GM18873 (cell line): ENCODE measurements around the gene ARHGAP22.

Source experiments
- ATAC-seq: cut with Tn5 transposase; IDR thresholded peaks from one replicate; pipeline ENCODE4 v1.9.1; 2021; ENCODE audit warnings: mild to moderate bottlenecking, moderate library complexity, moderate number of reproducible peaks; ENCODE audit not compliant: unreplicated experiment, low FRiP score

The ARHGAP22 gene

GRCh38 chr10:48487244-48487643 lies 117.6 kb downstream of the ARHGAP22 start:
- no peak for ATAC-seq

GRCh38 chr10:48485711-48486110 lies 119.2 kb downstream of the ARHGAP22 start:
- ATAC-seq = no peak

- ATAC-seq = no peak
These were observed 120.0 kb downstream of the ARHGAP22 start for GRCh38 chr10:48484911-48485310.

- ATAC-seq = no peak
These were observed 122.7 kb downstream of the ARHGAP22 start for GRCh38 chr10:48482207-48482606.

- ATAC-seq = no peak
These were observed 123.5 kb downstream of the ARHGAP22 start for GRCh38 chr10:48481385-48481784.

GRCh38 chr10:48480397-48481374 lies 124.2 kb downstream of the ARHGAP22 start:
- no peak for ATAC-seq

GRCh38 chr10:48478980-48479811 lies 125.7 kb downstream of the ARHGAP22 start:
- ATAC-seq = no peak

- ATAC-seq = no peak
These were observed 126.4 kb downstream of the ARHGAP22 start for GRCh38 chr10:48478469-48478868.

- ATAC-seq = no peak
These were observed 127.3 kb downstream of the ARHGAP22 start for GRCh38 chr10:48477616-48478015.

GRCh38 chr10:48477141-48477540 lies 127.7 kb downstream of the ARHGAP22 start:
- ATAC-seq = no peak

GRCh38 chr10:48476279-48476982 lies 128.4 kb downstream of the ARHGAP22 start:
- no peak for ATAC-seq

GRCh38 chr10:48475943-48476278 lies 129.0 kb downstream of the ARHGAP22 start:
- no peak for ATAC-seq

- ATAC-seq = no peak
These were observed 130.0 kb downstream of the ARHGAP22 start for GRCh38 chr10:48474765-48475365.

- no peak for ATAC-seq
These were observed 131.2 kb downstream of the ARHGAP22 start for GRCh38 chr10:48473704-48474103.

GRCh38 chr10:48472501-48473069 lies 132.3 kb downstream of the ARHGAP22 start:
- no peak for ATAC-seq

- ATAC-seq = no peak
These were observed 133.7 kb downstream of the ARHGAP22 start for GRCh38 chr10:48470893-48471805.

GRCh38 chr10:48470115-48470892 lies 134.6 kb downstream of the ARHGAP22 start:
- no peak for ATAC-seq

- ATAC-seq = no peak
These were observed 135.3 kb downstream of the ARHGAP22 start for GRCh38 chr10:48469516-48470020.
